Endothelial cell (in vitro differentiated cells): ENCODE results near the gene EVC. TPM values are rescaled to one million over a fixed set of nuclear protein-coding genes. Genes with fewer than 3 reads are reported as not detected.

Source experiments
- DNase-seq: peaks from one replicate; pipeline ENCODE4 v3.0.0; 2021; ENCODE audit warnings: low spot score
- H3K27ac Mint-ChIP-seq: one replicate; pipeline ENCODE4 v1.8.0; 2021; ENCODE audit warnings: mixed read lengths, inconsistent platforms; ENCODE audit not compliant: unreplicated experiment
- H3K27me3 Mint-ChIP-seq: one replicate; pipeline ENCODE4 v1.8.0; 2021; ENCODE audit warnings: mild to moderate bottlenecking, moderate library complexity, mixed read lengths, inconsistent platforms; ENCODE audit not compliant: unreplicated experiment
- H3K36me3 Mint-ChIP-seq: one replicate; pipeline ENCODE4 v1.8.0; 2021; ENCODE audit warnings: mild to moderate bottlenecking, low read depth, mixed read lengths, inconsistent platforms; ENCODE audit not compliant: unreplicated experiment
- H3K4me1 Mint-ChIP-seq: one replicate; pipeline ENCODE4 v1.8.0; 2021; ENCODE audit warnings: mild to moderate bottlenecking, mixed read lengths, inconsistent platforms; ENCODE audit not compliant: unreplicated experiment
- H3K4me3 Mint-ChIP-seq: one replicate; pipeline ENCODE4 v1.8.0; 2021; ENCODE audit warnings: mild to moderate bottlenecking, mixed read lengths, inconsistent platforms; ENCODE audit not compliant: unreplicated experiment
- H3K9me3 Mint-ChIP-seq: one replicate; pipeline ENCODE4 v1.8.0; 2021; ENCODE audit warnings: mixed read lengths, inconsistent platforms; ENCODE audit not compliant: unreplicated experiment
- total RNA-seq: library from RNA; stranded (reverse); fragmentation: NEBNext Ultra II Directional; extraction: Animal tissue kit (Norgen Biotek cat#: 25700); gene quantifications from one replicate; pipeline ENCODE4 v1.2.1, GENCODE V29; 2021; ENCODE audit not compliant: unreplicated experiment
- TF ChIP-seq, protein P1 (sequence below): fragments of 200-600 bp; sonication (generic); IDR thresholded peaks from one replicate; pipeline ENCODE4 v1.5.0; 2021; ENCODE audit warnings: antibody characterized with exemption; ENCODE audit not compliant: unreplicated experiment

EVC gene
- total RNA-seq, 1 donor from 2014 or later: 14.9 TPM

DNA sequence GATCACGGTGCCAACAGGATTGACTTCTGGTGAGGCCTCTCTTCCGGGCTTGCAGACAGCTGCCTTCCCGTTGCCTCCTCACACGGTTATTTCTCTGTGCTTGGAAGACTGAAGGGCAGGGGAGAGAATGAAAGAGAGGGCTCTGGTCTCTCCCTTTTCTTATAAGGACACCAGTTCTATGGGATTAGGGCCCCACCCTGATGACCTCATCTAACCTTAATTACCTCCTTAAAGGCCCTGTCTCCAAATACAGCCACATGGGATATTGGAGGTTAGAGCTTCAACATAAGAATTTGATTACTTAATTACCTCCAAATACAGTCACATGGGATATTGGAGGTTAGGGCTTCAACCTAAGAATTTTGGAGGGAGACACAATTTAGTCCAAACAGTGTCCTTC, 46.5 kb downstream of the EVC start:
- peaks cover 4% of the 10 kb centered on the region for H3K27me3 Mint-ChIP-seq
- peaks cover 18% of the 10 kb centered on the region for H3K36me3 Mint-ChIP-seq
- no peaks in the 10 kb centered on the region for H3K9me3 Mint-ChIP-seq
- peaks cover 2% of the 10 kb centered on the region for H3K4me1 Mint-ChIP-seq
- no peak overlapping the region for H3K27ac Mint-ChIP-seq
- no peak for DNase-seq
- H3K4me3 Mint-ChIP-seq: no peak overlapping the region
- TF ChIP-seq, protein P1, sequence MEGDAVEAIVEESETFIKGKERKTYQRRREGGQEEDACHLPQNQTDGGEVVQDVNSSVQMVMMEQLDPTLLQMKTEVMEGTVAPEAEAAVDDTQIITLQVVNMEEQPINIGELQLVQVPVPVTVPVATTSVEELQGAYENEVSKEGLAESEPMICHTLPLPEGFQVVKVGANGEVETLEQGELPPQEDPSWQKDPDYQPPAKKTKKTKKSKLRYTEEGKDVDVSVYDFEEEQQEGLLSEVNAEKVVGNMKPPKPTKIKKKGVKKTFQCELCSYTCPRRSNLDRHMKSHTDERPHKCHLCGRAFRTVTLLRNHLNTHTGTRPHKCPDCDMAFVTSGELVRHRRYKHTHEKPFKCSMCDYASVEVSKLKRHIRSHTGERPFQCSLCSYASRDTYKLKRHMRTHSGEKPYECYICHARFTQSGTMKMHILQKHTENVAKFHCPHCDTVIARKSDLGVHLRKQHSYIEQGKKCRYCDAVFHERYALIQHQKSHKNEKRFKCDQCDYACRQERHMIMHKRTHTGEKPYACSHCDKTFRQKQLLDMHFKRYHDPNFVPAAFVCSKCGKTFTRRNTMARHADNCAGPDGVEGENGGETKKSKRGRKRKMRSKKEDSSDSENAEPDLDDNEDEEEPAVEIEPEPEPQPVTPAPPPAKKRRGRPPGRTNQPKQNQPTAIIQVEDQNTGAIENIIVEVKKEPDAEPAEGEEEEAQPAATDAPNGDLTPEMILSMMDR: no peak

DNA sequence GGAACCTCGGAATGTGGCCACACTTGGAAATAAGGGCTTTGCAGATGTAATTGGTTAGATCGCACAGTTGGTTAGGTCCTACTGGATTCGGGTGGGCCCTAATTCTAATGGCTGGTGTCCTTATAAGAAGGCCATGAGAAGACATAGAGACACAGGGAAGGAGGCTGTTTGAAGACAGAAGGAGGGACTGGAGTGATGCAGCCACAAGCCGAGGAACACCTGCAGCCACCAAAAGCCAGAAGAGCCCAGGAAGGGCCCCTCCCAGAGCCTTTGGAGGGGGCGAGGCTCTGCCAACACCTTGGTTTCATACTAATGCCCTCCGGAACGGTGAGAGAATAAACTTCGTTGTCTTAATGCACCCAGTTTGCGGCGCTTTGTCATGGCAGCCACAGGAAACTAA, 47.0 kb downstream of the EVC start:
- DNase-seq: no peak
- Mint-ChIP-seq H3K27ac (no peak overlapping the region), H3K9me3 (no peaks in the 10 kb centered on the region), H3K27me3 (peaks cover 4% of the 10 kb centered on the region), H3K36me3 (peaks cover 18% of the 10 kb centered on the region), H3K4me1 (no peaks in the 10 kb centered on the region), H3K4me3 (no peak overlapping the region)
- TF ChIP-seq, protein P1: no peak

DNA sequence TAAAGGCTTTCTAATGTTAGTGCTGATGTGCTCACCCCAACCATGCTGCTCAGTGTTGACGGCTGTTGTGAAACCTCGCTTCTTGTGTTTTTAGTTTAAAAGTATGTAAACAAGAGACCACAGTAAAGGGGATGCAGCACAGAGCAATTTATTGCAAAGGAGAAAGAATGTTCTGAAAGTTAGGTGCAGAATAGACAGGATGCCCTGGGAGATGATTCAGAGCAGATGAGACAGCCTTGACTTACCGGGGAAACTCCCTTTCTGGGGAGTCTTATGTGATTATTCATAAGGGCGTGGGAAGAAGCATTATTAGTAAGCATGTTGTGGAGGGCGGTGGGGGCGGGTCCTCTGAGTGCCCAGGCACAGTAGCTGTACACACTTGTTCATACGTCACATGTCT, 47.7 kb downstream of the EVC start:
- H3K27me3 Mint-ChIP-seq: peaks cover 4% of the 10 kb centered on the region
- no peak overlapping the region for H3K4me3 Mint-ChIP-seq
- no peak overlapping the region for H3K27ac Mint-ChIP-seq
- peaks cover 18% of the 10 kb centered on the region for H3K36me3 Mint-ChIP-seq
- no peaks in the 10 kb centered on the region for H3K9me3 Mint-ChIP-seq
- no peak for DNase-seq
- H3K4me1 Mint-ChIP-seq: no peaks in the 10 kb centered on the region
- TF ChIP-seq, protein P1: no peak

DNA sequence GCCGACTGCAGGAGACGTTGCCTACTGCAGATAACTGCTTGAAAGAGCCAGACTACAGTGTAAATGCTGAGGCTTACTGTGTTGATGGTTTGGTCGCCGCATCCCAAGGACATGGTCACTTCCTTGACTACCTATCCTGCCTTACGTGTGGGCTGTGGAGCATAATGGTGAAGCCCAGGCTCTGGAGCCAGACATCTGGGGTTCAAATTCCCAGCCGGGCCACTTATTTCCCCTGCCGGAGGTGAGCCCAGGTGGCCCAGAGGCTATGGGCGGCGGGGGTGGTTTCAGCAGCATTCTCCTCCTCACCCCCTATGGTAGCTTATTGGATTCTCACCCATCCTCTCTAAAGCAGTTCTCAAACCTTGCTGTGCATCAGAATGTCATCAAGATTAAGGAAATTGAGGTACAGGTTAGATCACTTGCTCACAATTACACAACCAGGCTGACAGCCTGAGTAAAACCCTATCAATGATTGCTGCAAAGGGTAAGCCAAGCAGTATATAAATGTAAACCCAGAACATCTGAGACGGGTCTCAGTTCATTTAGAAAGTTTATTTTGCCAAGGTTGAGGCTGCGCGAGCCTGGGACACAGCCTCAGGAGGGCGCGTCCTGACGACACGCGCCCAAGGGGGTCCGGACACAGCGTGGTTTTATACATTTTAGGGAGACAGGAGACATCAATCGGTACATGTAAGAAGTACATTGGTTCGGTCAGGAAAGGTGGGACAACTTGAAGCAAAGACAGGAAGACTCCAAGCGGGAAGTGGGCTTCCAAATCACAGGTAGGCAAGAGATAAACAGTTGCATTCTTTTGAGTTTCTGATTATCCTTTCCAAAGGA, 48.5 kb downstream of the EVC start:
- Mint-ChIP-seq H3K27ac (no peak overlapping the region), H3K36me3 (peaks cover 13% of the 10 kb centered on the region), H3K4me3 (no peak overlapping the region), H3K27me3 (peaks cover 4% of the 10 kb centered on the region), H3K4me1 (no peaks in the 10 kb centered on the region), H3K9me3 (no peaks in the 10 kb centered on the region)
- no peak for DNase-seq
- TF ChIP-seq, protein P1: no peak

DNA sequence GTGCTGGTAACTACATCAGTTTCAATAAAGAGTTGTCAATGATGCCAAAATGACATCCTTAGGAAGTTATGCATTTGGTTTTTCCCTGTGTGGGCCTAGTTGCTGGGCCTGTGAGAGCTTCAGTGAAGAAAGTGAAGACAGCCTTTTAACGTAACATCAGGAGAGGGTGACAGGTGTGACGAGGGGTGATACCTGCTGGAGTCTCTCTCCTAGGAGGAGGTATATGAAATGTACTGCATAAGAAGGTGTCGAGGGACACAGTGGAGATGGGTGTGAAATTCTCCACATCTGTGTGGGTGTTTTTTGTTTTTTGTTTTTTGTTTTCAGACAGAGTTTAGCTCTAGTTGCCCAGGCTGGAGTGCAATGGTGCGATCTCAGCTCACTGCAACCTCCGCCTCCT, 49.2 kb downstream of the EVC start:
- Mint-ChIP-seq H3K27ac (no peak overlapping the region), H3K27me3 (peaks cover 4% of the 10 kb centered on the region), H3K36me3 (peaks cover 13% of the 10 kb centered on the region), H3K9me3 (no peaks in the 10 kb centered on the region), H3K4me1 (no peaks in the 10 kb centered on the region), H3K4me3 (no peak overlapping the region)
- TF ChIP-seq, protein P1: no peak
- DNase-seq: no peak
